Activated CD4-positive, alpha-beta T cell treated with anti-CD3 and anti-CD28 coated beads for 48 hours (primary cell): ENCODE measurements around the gene SAFB2.
A peak's percentile ranks its signal among the peaks of the same experiment; 100 is the strongest.

Experiments
- DNase-seq: peaks from one replicate; pipeline ENCODE4 v3.0.0-alpha.2; 2020

Gene SAFB2

GRCh38 chr19:5578097-5578846 lies 44.3 kb downstream of the SAFB2 start:
- peak; percentile 81 for DNase-seq

- DNase-seq: no peak
These were observed 47.0 kb downstream of the SAFB2 start for GRCh38 chr19:5575590-5575989.

- no peak for DNase-seq
These were observed 49.9 kb downstream of the SAFB2 start for GRCh38 chr19:5572556-5573286.

GRCh38 chr19:5571777-5572176 lies 50.8 kb downstream of the SAFB2 start:
- DNase-seq: no peak

- no peak for DNase-seq
These were observed 54.6 kb downstream of the SAFB2 start for GRCh38 chr19:5567970-5568407.

- DNase-seq: no peak
These were observed 55.1 kb downstream of the SAFB2 start, which contains the start of gene TINCR for GRCh38 chr19:5567360-5567969. Gene TINCR (minus strand): TSS chr19:5567953.

GRCh38 chr19:5564930-5565329 lies 57.6 kb downstream of the SAFB2 start:
- no peak for DNase-seq

- no peak for DNase-seq
These were observed 58.5 kb downstream of the SAFB2 start for GRCh38 chr19:5563935-5564612.

- no peak for DNase-seq
These were observed 59.6 kb downstream of the SAFB2 start for GRCh38 chr19:5563008-5563431.

- no peak for DNase-seq
These were observed 60.3 kb downstream of the SAFB2 start for GRCh38 chr19:5562280-5562679.

GRCh38 chr19:5561559-5561958 lies 61.0 kb downstream of the SAFB2 start:
- DNase-seq: no peak

- no peak for DNase-seq
These were observed 62.4 kb downstream of the SAFB2 start for GRCh38 chr19:5560156-5560555.

GRCh38 chr19:5559804-5560133 lies 62.8 kb downstream of the SAFB2 start:
- no peak for DNase-seq

- DNase-seq: no peak
These were observed 64.4 kb downstream of the SAFB2 start for GRCh38 chr19:5558101-5558621.

- DNase-seq: no peak
These were observed 64.9 kb downstream of the SAFB2 start for GRCh38 chr19:5557691-5558090.

- no peak for DNase-seq
These were observed 67.7 kb downstream of the SAFB2 start for GRCh38 chr19:5554828-5555227.

- no peak for DNase-seq
These were observed 68.7 kb downstream of the SAFB2 start for GRCh38 chr19:5553892-5554291.

- DNase-seq: peak; percentile 38
These were observed 74.7 kb downstream of the SAFB2 start for GRCh38 chr19:5547881-5548280.

GRCh38 chr19:5545984-5546383 lies 76.6 kb downstream of the SAFB2 start:
- no peak for DNase-seq

GRCh38 chr19:5545051-5545450 lies 77.5 kb downstream of the SAFB2 start:
- DNase-seq: no peak

GRCh38 chr19:5542665-5543064 lies 79.9 kb downstream of the SAFB2 start:
- no peak for DNase-seq

- DNase-seq: no peak
These were observed 81.1 kb downstream of the SAFB2 start for GRCh38 chr19:5541456-5541855.

- no peak for DNase-seq
These were observed 82.4 kb downstream of the SAFB2 start for GRCh38 chr19:5540208-5540607.
